IPS-15b (cell line): ENCODE data around the gene TKTL1.

Experiments
- H3K27me3 ChIP-seq: one replicate; pipeline ENCODE4 v1.6.1; 2013; ENCODE audit warnings: low read length; ENCODE audit not compliant: control insufficient read depth, insufficient read depth
- H3K36me3 ChIP-seq: one replicate; pipeline ENCODE4 v1.6.1; 2013; ENCODE audit warnings: low read length; ENCODE audit not compliant: control insufficient read depth, insufficient read depth
- H3K4me1 ChIP-seq: one replicate; pipeline ENCODE4 v1.6.1; 2013; ENCODE audit warnings: mild to moderate bottlenecking, low read length; ENCODE audit not compliant: control insufficient read depth, insufficient read depth
- H3K4me3 ChIP-seq: one replicate; pipeline ENCODE4 v1.5.1; 2013; ENCODE audit warnings: low read depth, low read length
- H3K9ac ChIP-seq: one replicate; pipeline ENCODE4 v1.6.1; 2013; ENCODE audit warnings: low read depth, mild to moderate bottlenecking, low read length
- H3K9me3 ChIP-seq: one replicate; pipeline ENCODE4 v1.6.1; 2013; ENCODE audit warnings: mild to moderate bottlenecking, low read length; ENCODE audit not compliant: control insufficient read depth, insufficient read depth

Gene TKTL1

GRCh38 chrX:154312116-154312515 lies 16.5 kb downstream of the TKTL1 start:
- no peak overlapping the region for H3K9ac ChIP-seq
- H3K4me1 ChIP-seq: no peaks in the 10 kb centered on the region
- no peaks in the 10 kb centered on the region for H3K36me3 ChIP-seq
- H3K9me3 ChIP-seq: peaks cover 4% of the 10 kb centered on the region
- no peak overlapping the region for H3K4me3 ChIP-seq
- H3K27me3 ChIP-seq: no peaks in the 10 kb centered on the region

DNA sequence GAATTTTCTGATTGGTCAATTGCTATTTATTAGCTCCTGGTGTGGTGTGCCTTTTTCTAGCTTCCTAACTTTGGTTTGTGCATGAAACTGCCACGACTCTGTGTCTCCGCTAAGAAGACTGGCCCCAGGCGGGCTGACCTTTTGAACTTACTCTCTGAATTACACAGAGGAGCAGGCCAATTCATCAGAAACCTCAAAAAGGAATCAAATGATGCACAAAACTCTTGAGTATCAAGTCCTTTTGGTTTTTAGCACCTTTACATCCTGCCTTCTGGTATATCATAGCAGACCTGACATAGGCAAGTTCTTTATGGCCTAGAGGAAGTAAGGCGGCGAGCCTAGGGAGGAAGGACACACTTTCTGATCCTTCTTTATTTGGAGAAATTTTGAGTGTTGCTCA lies 17.6 kb downstream of the TKTL1 start:
- Histone ChIP-seq H3K36me3 (no peaks in the 10 kb centered on the region), H3K27me3 (no peaks in the 10 kb centered on the region), H3K9ac (no peak overlapping the region), H3K4me1 (no peaks in the 10 kb centered on the region), H3K9me3 (no peaks in the 10 kb centered on the region), H3K4me3 (no peak overlapping the region)

GRCh38 chrX:154315416-154315815 lies 19.8 kb downstream of the TKTL1 start:
- Histone ChIP-seq H3K36me3 (no peaks in the 10 kb centered on the region), H3K9me3 (no peaks in the 10 kb centered on the region), H3K27me3 (no peaks in the 10 kb centered on the region), H3K9ac (no peak overlapping the region), H3K4me1 (no peaks in the 10 kb centered on the region), H3K4me3 (no peak overlapping the region)

DNA sequence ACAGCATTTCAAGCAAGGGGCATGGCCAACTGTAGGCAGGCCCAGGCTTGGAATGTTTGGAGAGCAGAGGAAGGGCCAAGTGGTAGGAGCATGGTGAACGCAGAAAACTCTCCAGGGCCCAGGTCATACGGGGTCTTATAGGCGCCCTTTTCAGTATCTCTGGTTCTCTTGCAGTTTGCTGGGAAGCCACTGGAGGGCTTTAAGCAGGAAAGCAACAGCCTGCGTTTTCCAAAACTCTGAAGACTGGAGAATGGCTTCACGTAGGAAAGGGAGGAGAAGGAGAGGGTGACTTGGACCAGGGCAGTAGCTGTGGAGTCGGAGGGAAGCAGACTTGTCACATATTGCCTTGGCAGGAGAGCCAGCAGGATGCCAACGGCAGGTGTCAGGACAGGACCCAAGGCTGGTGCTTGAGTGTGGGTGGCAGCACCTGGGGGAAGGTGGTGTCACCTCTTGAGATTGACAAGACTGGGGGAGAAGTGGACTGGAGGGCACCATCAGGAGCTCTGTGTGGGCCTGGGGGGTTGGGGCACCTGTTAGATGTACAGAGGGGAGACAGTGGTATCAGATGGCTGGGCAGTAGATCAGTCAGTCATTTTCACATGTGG lies 21.9 kb downstream of the TKTL1 start:
- Histone ChIP-seq H3K9me3 (no peaks in the 10 kb centered on the region), H3K36me3 (no peaks in the 10 kb centered on the region), H3K4me3 (no peak overlapping the region), H3K27me3 (no peaks in the 10 kb centered on the region), H3K9ac (no peak overlapping the region), H3K4me1 (no peaks in the 10 kb centered on the region)

GRCh38 chrX:154320406-154320805 lies 24.8 kb downstream of the TKTL1 start:
- no peaks in the 10 kb centered on the region for H3K4me1 ChIP-seq
- no peak overlapping the region for H3K9ac ChIP-seq

GRCh38 chrX:154321152-154321551 lies 25.6 kb downstream of the TKTL1 start:
- Histone ChIP-seq H3K27me3 (no peaks in the 10 kb centered on the region), H3K4me3 (no peak overlapping the region), H3K9me3 (no peaks in the 10 kb centered on the region), H3K4me1 (no peaks in the 10 kb centered on the region), H3K9ac (no peak overlapping the region), H3K36me3 (no peaks in the 10 kb centered on the region)

More at GRCh38 chrX:154320406-154320805, 24.8 kb downstream of the TKTL1 start:
- H3K9me3 ChIP-seq: no peaks in the 10 kb centered on the region
- H3K27me3 ChIP-seq: no peaks in the 10 kb centered on the region
- no peaks in the 10 kb centered on the region for H3K36me3 ChIP-seq
- no peak overlapping the region for H3K4me3 ChIP-seq

DNA sequence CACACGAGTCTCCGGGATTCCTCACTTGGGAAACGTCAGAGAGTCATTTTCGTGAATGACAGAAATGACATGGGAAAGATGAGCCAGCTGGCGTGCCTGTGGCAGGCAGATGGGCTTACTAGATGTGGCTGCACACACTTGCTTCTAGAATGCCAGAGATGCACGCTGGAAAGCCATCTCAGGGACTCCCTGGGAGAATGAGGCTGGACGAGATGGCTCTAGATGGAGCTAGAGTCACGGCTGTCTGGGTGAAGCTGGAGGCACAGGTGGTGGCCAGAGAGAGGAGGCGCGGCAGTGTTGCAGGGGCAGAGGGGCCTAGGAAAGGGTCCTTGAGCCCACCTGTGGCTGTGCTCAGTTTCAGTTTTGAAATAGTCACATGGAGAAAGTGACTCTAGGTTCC lies 26.0 kb downstream of the TKTL1 start:
- Histone ChIP-seq H3K9me3 (no peaks in the 10 kb centered on the region), H3K36me3 (no peaks in the 10 kb centered on the region), H3K4me3 (no peak overlapping the region), H3K4me1 (no peaks in the 10 kb centered on the region), H3K27me3 (no peaks in the 10 kb centered on the region), H3K9ac (no peak overlapping the region)

DNA sequence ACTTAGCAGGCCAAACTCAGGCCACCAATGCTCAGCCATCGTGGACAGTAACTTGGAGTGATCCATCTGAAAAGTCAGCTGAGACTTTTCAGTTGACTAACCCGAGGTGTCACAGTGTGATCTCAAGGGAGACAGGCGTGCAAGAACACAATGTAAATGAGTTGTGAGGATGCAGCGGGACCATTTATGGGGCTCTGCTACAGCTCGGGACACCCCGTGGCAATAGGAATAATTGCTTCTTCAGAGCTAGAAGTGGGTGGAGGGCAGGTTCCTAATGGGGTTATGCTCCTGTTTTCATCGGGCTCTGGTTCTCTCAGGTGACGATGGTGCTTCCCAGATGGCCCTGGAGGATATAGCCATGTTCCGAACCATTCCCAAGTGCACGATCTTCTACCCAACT lies 27.3 kb downstream of the TKTL1 start:
- Histone ChIP-seq H3K9me3 (no peaks in the 10 kb centered on the region), H3K27me3 (no peaks in the 10 kb centered on the region), H3K4me1 (no peaks in the 10 kb centered on the region), H3K36me3 (no peaks in the 10 kb centered on the region), H3K4me3 (no peak overlapping the region), H3K9ac (no peak overlapping the region)

DNA sequence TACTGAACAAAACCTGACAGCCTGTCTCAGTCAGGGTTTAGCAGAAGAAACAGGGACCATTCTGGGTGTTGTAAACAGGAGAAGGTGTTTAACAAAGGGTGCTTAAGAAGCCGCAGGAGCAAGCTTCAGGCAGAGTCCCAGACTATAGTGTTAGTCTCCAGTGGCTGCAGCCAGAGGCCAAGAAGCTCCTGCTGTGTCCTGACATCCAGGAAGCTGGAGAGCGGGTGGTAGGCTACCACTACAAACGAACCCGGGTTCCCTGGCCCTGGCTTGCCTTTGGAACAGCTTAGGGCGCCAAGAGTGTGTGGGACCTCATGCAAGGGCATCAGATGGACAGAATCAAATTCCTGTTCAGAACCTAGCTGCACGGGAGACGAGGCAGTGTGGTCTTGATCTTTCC lies 27.9 kb downstream of the TKTL1 start:
- H3K4me1 ChIP-seq: no peaks in the 10 kb centered on the region
- no peaks in the 10 kb centered on the region for H3K36me3 ChIP-seq
- H3K9me3 ChIP-seq: no peaks in the 10 kb centered on the region
- no peaks in the 10 kb centered on the region for H3K27me3 ChIP-seq
- H3K9ac ChIP-seq: no peak overlapping the region
- no peak overlapping the region for H3K4me3 ChIP-seq

GRCh38 chrX:154325541-154325940 lies 29.9 kb downstream of the TKTL1 start:
- H3K4me1 ChIP-seq: no peaks in the 10 kb centered on the region
- H3K9me3 ChIP-seq: peaks cover 5% of the 10 kb centered on the region
- no peak overlapping the region for H3K4me3 ChIP-seq

DNA sequence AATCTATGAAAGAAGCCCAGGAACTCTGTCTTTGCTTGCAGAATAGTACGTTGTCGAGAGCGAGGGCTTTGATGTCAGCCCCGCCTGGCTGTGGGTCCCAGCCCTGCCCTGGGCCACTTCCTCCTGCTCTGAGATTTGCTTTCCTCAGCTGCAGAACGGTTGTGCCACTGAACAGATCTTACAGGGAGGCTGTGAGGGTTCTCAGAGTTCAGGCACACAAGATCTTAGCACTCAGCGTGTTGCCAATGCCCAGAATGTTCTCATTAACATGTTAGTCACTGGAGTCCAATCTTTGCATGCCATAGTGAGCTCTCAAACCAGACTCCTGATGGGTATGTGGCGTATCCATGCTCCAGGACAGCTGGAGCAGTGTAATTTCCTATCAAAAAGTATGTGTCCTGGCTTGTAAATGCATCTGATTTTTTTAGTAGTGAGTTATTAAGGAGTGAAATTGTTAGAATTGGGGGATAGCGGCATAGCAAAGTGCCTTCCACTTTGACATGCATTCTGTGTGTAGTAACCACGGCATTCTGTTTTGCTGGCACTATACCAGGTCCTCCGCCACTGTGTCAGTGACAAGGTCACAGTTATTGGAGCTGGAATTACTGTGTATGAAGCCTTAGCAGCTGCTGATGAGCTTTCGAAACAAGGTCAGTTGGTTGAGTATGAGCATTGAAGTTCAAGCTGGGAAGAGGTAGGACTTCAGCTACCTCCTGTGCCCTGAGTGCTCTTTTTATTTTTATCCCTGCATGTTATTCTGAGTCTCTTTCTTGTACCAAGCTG lies 31.6 kb downstream of the TKTL1 start:
- Histone ChIP-seq H3K27me3 (no peaks in the 10 kb centered on the region), H3K4me3 (no peak overlapping the region), H3K4me1 (no peaks in the 10 kb centered on the region), H3K9me3 (peaks cover 5% of the 10 kb centered on the region), H3K9ac (no peak overlapping the region), H3K36me3 (no peaks in the 10 kb centered on the region)

More at GRCh38 chrX:154325541-154325940, 29.9 kb downstream of the TKTL1 start:
- Histone ChIP-seq H3K36me3 (no peaks in the 10 kb centered on the region), H3K9ac (no peak overlapping the region), H3K27me3 (no peaks in the 10 kb centered on the region)

DNA sequence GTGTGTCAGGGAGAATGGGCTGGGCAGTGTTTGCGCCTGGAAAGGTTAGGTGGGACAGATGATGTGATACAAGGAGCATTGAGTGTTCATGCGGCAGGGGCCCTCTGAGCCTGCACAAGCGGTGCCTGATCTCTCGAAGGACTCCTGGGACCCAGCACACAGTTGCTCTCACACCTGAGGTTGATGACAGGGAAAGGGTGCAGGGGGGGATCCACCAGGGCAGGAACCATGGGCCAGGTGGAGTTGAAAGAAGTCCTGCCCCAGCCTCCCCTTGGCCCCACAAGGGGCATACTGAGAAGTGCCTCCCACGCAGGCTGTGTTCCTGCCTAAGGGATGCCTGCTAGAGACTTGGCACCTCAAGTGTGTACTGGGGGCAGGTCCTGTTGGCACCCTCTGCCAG lies 33.1 kb downstream of the TKTL1 start:
- H3K36me3 ChIP-seq: no peaks in the 10 kb centered on the region
- peaks cover 5% of the 10 kb centered on the region for H3K9me3 ChIP-seq
- no peak overlapping the region for H3K9ac ChIP-seq
- H3K4me3 ChIP-seq: no peak overlapping the region
- H3K27me3 ChIP-seq: no peaks in the 10 kb centered on the region
- H3K4me1 ChIP-seq: no peaks in the 10 kb centered on the region
